ENCODE data around the gene CROCC2. TPM values are rescaled to one million over a fixed set of nuclear protein-coding genes. Genes with fewer than 3 reads are reported as not detected.

The CROCC2 gene
- total and polyA plus RNA-seq, 2 donors (not counting 1 experiment from before 2014, with no cell fraction given) = not detected

DNA sequence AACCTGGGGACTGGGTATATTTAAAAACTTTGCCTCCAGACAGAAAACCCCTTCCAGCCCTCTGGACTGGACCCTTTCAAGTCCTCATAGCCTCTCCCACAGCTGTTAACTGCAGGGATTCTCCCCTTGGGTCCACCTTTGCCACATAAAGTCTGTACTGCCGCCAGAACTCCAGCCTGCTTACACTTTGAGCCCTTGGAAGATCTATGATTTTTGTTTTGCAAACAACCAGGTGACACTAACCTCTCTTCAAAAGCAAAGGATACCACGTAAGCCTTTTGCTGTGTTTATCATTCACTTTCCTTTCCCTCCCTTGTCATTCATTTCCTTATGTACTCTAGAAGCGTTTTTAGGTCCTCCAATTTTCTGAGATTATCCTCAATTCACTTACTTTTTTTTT is 41.7 kb upstream of the CROCC2 start:
- no peak overlapping the region for H3K4me3 ChIP-seq (ENCODE audit: control extremely low read depth in 1 of 5, extremely low read depth in 1 of 5, insufficient read depth in 1 of 5, low read depth in 2 of 5, low read length in 4 of 5)
- no peak overlapping the region for H3K4me3 Mint-ChIP-seq
- H3K27me3 ChIP-seq (replicated peaks in 1 of 4; ENCODE audit: control extremely low read depth in 1 of 4, control insufficient read depth in 3 of 4, insufficient read depth in 4 of 4, low read length in 3 of 4) = no peaks in the 10 kb centered on the region
- H3K27me3 Mint-ChIP-seq = peaks cover 33% of the 10 kb centered on the region
- no peak overlapping the region for H3K27ac ChIP-seq (ENCODE audit: low read length in 2 of 2)
- no peaks in the 10 kb centered on the region for H3K9me3 Mint-ChIP-seq (ENCODE audit: insufficient read depth)
- no peak overlapping the region for H3K9ac ChIP-seq (ENCODE audit: low read length)
- ATAC-seq (ENCODE audit: low read depth) = no peak
- no peaks in the 10 kb centered on the region for H3K36me3 ChIP-seq (replicated peaks in 1 of 2; ENCODE audit: control extremely low read depth in 1 of 2, control insufficient read depth in 1 of 2, extremely low read depth in 1 of 2, insufficient read depth in 2 of 2, low read length in 1 of 2)
- H2AFZ ChIP-seq (ENCODE audit: insufficient read depth, low read depth, low read length, poor library complexity, severe bottlenecking) = no peak overlapping the region
- no peak overlapping the region for H3K27ac Mint-ChIP-seq
- no peaks in the 10 kb centered on the region for H3K4me1 ChIP-seq (ENCODE audit: control insufficient read depth in 2 of 2, insufficient read depth in 2 of 2, low read length in 2 of 2)
- no peaks in the 10 kb centered on the region for H3K4me1 Mint-ChIP-seq
- H3K79me2 ChIP-seq (ENCODE audit: control insufficient read depth, insufficient read depth, low read length) = no peaks in the 10 kb centered on the region
- H3K9me3 ChIP-seq (ENCODE audit: control extremely low read depth in 1 of 3, control insufficient read depth in 2 of 3, insufficient read depth in 1 of 3, low read length in 2 of 3) = no peaks in the 10 kb centered on the region
- no peaks in the 10 kb centered on the region for H4K20me1 ChIP-seq (ENCODE audit: control insufficient read depth, insufficient read depth, low read length, poor library complexity, severe bottlenecking)
- ChIA-PET CTCF (interaction anchor here (0.7 kb wide), 1 partner anchor 225 kb away, joined by 3 read pairs; no protein-coding TSS in a partner anchor), POLR2A (interaction anchor here (0.7 kb wide), 1 partner anchor 350 kb away, joined by 10 read pairs; no protein-coding TSS in a partner anchor)
- H3K4me2 ChIP-seq (replicated peaks; ENCODE audit: low read depth, low read length, poor library complexity, severe bottlenecking) = no peak overlapping the region
- 100% methylated on average over 2 of the region's 3 CpGs for WGBS (ENCODE audit: insufficient coverage)
- TF ChIP-seq EZH2 (IDR thresholded peaks at IDR 0.05; ENCODE audit: borderline replicate concordance, insufficient read depth, low read depth, low read length, poor library complexity, severe bottlenecking) = no peak
- TF ChIP-seq CTCF (IDR thresholded peaks at IDR 0.05) = no peak
- intact Hi-C loops (cut with micrococcal nuclease) = no loop called here
- DNase-seq = no peak

DNA sequence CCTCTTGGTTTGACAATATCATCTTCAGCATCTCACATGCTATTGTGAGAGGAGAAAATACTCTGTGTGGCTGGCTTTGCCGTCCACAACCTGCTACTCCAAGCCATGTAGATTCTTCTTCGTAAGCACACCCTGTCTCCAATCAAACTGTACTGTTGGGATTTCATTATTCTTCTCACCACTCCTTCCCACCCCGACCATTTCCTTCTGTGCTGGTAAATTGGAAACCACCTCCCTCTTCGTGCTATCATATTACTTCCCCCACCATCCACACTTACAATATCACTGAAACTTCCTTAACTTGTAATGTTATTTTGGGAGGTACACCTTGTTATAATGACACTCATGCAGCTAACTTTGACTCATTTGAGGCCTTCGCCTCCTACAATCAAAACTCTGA is 40.7 kb upstream of the CROCC2 start:
- H2AFZ ChIP-seq (ENCODE audit: insufficient read depth, low read depth, low read length, poor library complexity, severe bottlenecking) = no peak overlapping the region

More for the DNA sequence above, 40.7 kb upstream of the CROCC2 start:
- Mint-ChIP-seq H3K9me3 (ENCODE audit: insufficient read depth) (no peaks in the 10 kb centered on the region), H3K4me3 (no peak overlapping the region), H3K27me3 (peaks cover 30% of the 10 kb centered on the region), H3K4me1 (no peaks in the 10 kb centered on the region), H3K27ac (no peak overlapping the region)
- Histone ChIP-seq H3K9ac (ENCODE audit: low read length) (no peak overlapping the region), H3K4me2 (replicated peaks; ENCODE audit: low read depth, low read length, poor library complexity, severe bottlenecking) (no peak overlapping the region), H3K79me2 (ENCODE audit: control insufficient read depth, insufficient read depth, low read length) (no peaks in the 10 kb centered on the region), H3K27ac (ENCODE audit: low read length in 2 of 2) (no peak overlapping the region), H3K4me3 (ENCODE audit: control extremely low read depth in 1 of 5, extremely low read depth in 1 of 5, insufficient read depth in 1 of 5, low read depth in 2 of 5, low read length in 4 of 5) (no peak overlapping the region), H3K27me3 (replicated peaks in 1 of 4; ENCODE audit: control extremely low read depth in 1 of 4, control insufficient read depth in 3 of 4, insufficient read depth in 4 of 4, low read length in 3 of 4) (no peaks in the 10 kb centered on the region), H4K20me1 (ENCODE audit: control insufficient read depth, insufficient read depth, low read length, poor library complexity, severe bottlenecking) (no peaks in the 10 kb centered on the region), H3K4me1 (ENCODE audit: control insufficient read depth in 2 of 2, insufficient read depth in 2 of 2, low read length in 2 of 2) (no peaks in the 10 kb centered on the region), H3K36me3 (replicated peaks in 1 of 2; ENCODE audit: control extremely low read depth in 1 of 2, control insufficient read depth in 1 of 2, extremely low read depth in 1 of 2, insufficient read depth in 2 of 2, low read length in 1 of 2) (no peaks in the 10 kb centered on the region), H3K9me3 (ENCODE audit: control extremely low read depth in 1 of 3, control insufficient read depth in 2 of 3, insufficient read depth in 1 of 3, low read length in 2 of 3) (no peaks in the 10 kb centered on the region)
- TF ChIP-seq EZH2 (IDR thresholded peaks at IDR 0.05; ENCODE audit: borderline replicate concordance, insufficient read depth, low read depth, low read length, poor library complexity, severe bottlenecking) (no peak), CTCF (IDR thresholded peaks at IDR 0.05) (no peak)
- intact Hi-C loops (cut with micrococcal nuclease) = no loop called here
- DNase-seq = no peak
- CTCF ChIA-PET = interaction anchor here (0.7 kb wide), 1 partner anchor 224 kb away, joined by 3 read pairs; no protein-coding TSS in a partner anchor
- POLR2A ChIA-PET = interaction anchor here (0.7 kb wide), 1 partner anchor 351 kb away, joined by 10 read pairs; no protein-coding TSS in a partner anchor
- ATAC-seq (ENCODE audit: low read depth) = no peak
- 74% methylated on average over 3 of the region's 5 CpGs for WGBS (ENCODE audit: insufficient coverage)

All from B cell (primary cell).